K562 (cell line): Measurements from ENCODE around the gene APPL2.

ENCODE experiments used
- FOXM1 ChIP-seq, 2 experiments: fragments of 450-650 bp in 1 of 2; sonication (generic) in 1 of 2; formaldehyde crosslinking in 1 of 2; IDR thresholded peaks; 2 replicates each; pipeline versions ENCODE4 v1.6.1 to v1.9.0; 2017 to 2022; ENCODE audit warnings: low read depth in 2 of 2, mild to moderate bottlenecking in 2 of 2, missing genetic modification reagents in 1 of 2, moderate library complexity in 1 of 2
- HMG20A ChIP-seq: fragments of 450-650 bp; formaldehyde crosslinking; conservative IDR thresholded peaks from 2 replicates; pipeline ENCODE4 v1.4.0; 2020; ENCODE audit warnings: mild to moderate bottlenecking, mixed read lengths
- TAF1 ChIP-seq: IDR thresholded peaks from 2 replicates; pipeline ENCODE4 v1.6.1; 2011; ENCODE audit warnings: mild to moderate bottlenecking, low read length, moderate library complexity; ENCODE audit not compliant: insufficient read depth, control insufficient read depth, severe bottlenecking; ENCODE audit errors: extremely low read depth

DNA sequence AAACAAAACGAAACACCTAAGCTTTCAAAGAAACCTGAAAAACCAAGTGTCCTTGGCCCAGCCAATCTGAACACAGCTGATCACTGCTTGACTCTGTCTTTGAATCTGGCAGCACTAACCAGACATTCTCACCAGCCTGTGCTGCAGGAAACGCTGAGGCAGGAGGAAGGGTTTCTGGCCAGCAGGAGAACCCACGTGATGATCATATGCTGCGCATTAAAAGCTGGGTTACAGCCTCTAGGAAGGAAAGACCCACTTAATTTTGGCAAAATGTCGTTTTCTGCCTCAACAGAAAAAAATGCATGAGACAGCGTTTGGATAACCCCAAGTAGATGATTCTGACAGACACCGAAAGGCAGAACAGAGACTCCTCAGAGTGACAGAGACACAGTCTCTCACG is 9.8 kb downstream of the APPL2 start:
- TF ChIP-seq HMG20A (CRISPR knock-in tag): no peak
- TF ChIP-seq FOXM1 (IDR thresholded peaks at IDR 0.05; ENCODE audit: low read depth): no peak
- TF ChIP-seq FOXM1 (CRISPR knock-in tag; IDR thresholded peaks at IDR 0.05; ENCODE audit: low read depth): no peak
- TF ChIP-seq TAF1: no peak
